Fibroblast of gingiva (primary cell): ENCODE data around the gene ZNF3.

ENCODE experiments used
- DNase-seq: peaks from one replicate; pipeline ENCODE4 v3.0.0-alpha.2; 2011; ENCODE audit warnings: low read depth

The ZNF3 gene

DNA sequence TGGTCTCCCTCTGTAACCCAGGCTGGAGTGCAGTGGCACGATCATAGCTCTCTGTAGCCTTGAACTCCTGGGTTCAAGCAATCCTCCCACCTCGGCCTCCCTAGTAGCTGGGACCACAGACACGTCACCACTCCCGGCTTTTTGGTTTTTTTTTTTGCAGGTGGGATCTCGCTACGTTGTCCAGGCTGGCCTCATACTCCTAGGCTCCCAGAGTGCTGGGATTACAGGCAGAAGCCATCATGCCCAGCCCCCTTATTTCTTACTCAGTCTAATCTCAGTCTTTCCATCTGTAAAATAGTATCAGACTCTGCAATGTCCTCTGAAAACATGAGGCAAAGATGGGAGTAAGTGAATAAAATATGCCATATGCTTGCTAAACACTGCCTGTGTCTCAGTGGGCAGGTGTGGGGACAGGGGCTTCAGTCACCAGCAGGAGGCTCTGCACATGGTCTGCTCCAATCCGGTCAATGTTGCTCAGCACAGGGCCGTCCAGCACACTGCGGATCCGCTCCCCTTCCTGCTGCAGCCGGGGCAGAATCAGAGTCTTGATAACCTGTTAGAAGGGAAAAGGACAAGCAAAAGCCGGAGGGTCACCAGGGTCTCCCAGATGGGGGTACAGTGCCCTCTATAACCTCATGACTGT is 28.1 kb upstream of the ZNF3 start:
- DNase-seq, result no peak

GRCh38 chr7:100107890-100108289 is 26.4 kb upstream of the ZNF3 start:
- DNase-seq, result no peak

DNA sequence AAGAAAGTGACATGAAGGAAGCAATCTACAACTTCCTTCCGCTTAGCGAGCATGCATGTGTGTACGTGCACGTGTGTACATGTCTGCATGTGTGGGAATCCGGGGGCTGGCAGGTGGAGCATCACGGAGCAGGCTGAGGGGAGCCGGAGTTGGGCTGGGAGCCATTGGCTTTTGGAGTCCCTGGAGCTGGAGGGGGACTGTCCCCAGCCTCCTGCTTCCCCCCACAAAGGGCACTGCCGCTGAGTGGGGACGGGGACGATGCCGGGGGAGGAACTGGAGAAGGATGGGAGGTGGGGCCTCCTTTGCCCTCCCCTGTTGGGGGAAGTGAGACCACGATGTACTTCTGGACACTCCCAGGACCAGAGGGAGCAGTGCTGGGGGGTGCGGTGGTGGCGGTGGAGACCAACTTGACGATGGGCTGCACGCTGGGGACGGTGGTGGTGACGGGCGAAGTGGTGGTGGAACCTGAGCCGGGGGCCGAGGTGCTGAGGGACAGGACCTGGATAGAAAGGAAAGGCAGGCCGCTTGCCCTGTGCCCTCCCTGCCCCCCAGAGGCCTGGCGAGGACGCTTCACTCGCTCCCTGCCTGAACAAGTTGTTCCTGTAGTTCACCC is 25.7 kb upstream of the ZNF3 start:
- DNase-seq, result no peak

DNA sequence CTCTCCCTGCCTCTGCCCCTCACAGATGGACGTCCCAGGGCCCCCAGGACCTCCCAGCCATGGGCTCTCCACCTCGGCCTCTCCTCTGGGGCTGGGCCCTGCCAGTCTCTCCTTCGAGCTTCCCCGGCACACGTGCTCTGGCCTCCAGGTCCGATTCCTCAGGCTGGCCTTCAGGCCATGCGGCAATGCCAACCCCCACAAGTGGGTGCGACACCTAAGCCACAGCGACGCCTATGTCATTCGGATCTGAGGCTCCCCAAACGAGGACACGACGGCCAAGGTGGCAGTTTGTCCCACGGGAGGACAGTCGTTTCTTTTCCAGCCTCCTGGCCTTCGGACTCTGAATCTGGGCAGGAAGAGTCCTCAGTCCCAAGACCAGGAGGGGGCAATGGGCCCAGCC is 25.1 kb upstream of the ZNF3 start:
- no peak for DNase-seq

GRCh38 chr7:100105534-100105933 is 24.0 kb upstream of the ZNF3 start:
- no peak for DNase-seq

DNA sequence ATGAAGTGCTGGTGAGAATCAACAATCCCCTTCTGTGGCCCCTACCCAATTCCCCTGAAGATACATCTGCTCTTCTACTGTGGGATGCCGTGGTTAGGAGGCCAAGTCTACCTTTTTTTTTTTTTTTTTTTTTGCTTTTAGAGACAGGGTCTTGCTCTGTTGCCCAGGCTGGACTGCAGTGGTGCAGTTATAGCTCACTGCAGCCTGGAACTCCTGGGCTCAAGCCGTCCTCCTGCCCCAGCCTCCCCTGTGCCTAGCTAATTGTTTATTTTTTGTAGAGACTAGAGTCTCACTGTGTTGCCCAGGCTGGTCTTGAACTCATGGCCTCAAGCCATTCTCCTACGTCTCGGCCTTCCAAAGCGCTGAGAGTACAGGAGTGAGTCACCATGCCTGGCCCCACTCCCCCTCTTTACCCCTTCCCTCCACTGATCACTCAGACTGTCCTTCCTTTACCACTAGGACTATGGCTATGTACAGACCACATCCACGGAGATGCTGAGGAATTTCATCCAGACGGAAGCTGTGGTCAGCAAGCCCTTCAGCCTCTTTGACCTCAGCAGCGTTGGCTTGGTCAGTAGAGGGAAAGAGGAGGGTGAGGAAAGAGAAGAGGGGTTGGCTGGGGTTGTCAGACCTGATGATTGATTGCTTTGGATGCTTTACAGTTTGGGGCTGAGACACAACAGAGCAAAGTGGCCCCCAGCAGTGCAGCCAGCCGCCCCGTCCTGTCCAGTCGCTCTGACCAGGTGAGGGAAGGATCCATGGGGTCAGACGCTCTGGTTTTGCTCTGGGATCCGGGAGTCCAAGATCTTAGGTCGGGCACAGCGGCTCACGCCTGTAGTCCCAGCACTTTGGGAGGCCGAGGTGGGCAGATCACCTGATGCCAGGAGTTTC is 21.7 kb upstream of the ZNF3 start:
- no peak for DNase-seq

DNA sequence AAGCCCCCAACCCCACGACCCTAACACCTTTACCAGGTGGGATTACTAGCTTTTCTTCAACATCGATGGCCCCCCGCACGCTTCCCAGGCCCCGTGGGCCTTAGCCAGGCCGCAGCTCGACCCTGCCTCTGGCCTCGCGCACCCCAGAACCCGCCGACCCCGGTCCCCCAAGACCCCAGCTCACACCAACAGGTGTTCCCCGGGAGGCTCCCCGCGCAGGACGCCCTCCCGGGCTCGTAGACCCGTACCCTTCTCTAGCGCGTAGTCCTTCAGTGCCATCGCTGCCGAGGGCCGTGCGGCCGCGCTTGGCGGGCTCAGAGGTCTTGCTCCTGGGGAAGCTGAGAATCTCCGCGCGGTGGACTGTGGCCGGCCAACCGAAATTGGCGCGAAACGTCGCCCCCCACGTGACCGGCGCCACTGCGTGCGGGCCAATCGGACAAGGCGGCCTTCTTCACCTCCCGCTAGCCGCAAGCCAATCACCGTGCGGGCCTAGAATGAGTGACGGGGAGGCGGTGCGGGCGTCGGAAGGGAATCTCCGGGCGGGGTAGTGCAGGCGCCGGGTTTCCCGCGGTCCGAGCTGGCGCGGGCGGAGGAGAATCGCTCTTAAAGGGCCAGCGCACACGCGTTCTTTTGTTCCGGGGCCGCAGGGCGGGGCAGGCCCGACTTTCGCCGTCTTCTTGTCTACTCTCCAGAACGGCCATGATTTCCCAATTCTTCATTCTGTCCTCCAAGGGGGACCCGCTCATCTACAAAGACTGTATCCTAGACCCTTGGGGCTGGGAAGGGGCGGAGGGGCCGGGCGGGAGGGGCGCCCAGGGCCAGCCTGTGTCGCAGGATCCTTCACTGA is 19.7 kb upstream of the ZNF3 start, which contains the start of the genes AP4M1 and MCM7:
Gene AP4M1 (plus strand): TSS at position 628 of the 847 bp plus-strand sequence. CDS start 72 bp downstream, at position 700.
Gene MCM7 (minus strand): TSS at position 382 of the 847 bp plus-strand sequence. CDS start 103 bp downstream, at position 279.
- peak; percentile 100 for DNase-seq

DNA sequence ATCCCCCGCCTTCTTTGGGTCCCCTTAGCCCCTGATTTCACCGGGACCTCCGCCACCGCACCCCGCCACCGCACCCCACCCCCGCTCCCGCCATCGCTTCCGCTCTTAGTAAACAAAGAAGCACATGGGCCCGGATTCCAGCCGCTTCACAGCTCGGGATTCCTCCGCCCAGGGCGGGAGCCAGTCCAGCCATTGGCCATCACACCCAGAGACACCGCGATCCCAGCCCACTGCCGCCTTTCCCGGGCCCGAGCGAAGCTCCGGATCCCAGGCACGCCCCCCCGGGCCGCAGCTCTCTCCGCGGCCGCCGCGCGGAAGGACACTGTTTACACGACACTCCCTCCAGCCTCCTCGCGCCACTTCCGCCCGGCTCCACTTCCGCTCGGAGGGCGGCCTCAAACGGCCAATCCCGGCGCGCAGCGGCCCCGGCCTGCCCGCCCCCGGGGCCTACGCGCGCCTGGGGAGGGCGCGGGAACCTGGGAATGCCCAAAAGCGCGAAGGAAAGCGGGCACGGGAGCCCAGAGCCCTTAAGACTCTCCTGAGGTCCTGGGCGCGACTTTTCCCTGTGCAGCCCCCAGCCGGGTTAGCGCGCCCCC is 19.0 kb upstream of the ZNF3 start:
- DNase-seq, result peak; percentile 100

DNA sequence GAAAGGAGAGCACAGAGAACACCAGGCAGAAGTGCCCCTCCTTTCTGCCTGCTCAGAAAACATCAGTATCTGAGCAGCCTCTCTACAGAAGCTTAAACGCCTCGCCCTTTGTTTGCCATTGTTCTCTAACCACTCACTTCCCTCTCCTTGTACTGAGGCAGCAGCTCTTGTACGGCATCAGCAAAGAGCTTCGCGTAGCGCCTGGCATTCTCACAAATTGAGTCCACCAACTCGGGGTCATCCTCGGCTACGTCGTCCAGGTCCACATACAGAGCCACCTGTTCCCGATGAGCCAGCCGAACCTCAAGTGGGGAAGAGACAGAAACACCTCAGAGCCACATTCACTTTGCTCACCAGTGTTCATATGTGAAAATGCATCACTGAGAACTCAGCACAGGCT is 17.9 kb upstream of the ZNF3 start:
- DNase-seq, result no peak

DNA sequence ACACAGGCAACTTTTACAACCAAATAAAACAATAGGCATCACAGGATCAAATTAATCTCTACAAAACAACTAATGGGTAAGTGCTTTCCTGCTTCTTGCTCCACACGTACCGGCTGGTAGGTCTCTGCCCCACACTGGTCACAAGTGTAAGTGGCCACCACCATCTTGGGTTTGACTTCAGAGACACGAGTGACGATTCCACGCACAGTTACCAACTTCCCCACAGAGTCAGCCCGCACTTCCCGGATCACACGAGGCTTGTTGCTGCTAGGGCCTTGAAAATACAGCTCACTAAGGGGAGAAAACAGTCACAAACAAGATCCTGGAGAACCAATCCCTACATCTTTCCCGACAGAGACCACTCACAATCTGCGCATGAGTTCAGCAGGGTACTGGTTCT is 17.4 kb upstream of the ZNF3 start:
- DNase-seq, result no peak

DNA sequence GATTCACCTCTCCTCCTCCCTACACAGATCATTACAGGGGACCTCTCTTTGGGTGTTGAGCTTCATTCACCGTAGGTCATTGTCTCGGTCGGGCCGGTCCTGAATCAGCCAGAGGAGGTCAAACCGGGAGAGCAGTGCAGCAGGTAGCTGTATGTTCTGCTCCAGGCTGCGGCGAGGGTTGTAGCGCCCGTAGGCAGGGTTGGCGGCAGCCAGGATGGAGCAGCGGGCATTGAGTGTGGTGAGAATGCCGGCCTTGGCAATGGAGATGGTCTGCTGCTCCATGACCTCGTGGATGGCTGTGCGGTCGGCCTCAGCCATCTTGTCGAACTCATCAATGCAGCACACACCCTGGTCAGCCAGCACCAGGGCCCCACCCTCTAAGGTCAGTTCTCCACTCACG is 14.2 kb upstream of the ZNF3 start:
- DNase-seq, result no peak

DNA sequence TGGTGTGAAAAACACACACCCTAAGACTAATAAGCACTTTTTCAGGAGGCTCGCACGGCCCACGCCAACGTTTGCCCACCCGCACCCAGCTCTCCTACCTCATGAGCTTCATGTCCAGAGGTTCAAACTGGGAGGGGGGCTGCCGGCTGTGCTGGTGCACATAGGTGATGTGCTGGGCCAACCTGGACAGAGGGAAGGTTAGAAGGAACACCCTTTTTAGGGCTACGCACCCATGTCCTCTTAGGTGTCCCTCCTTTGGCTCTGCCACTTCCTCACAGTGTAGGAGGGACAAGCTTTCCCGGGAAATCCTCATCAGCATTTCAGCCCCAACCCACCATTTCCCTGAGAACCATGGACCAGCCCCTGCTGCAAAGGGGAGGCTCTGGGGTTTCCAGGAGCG is 13.8 kb upstream of the ZNF3 start:
- DNase-seq, result no peak

DNA sequence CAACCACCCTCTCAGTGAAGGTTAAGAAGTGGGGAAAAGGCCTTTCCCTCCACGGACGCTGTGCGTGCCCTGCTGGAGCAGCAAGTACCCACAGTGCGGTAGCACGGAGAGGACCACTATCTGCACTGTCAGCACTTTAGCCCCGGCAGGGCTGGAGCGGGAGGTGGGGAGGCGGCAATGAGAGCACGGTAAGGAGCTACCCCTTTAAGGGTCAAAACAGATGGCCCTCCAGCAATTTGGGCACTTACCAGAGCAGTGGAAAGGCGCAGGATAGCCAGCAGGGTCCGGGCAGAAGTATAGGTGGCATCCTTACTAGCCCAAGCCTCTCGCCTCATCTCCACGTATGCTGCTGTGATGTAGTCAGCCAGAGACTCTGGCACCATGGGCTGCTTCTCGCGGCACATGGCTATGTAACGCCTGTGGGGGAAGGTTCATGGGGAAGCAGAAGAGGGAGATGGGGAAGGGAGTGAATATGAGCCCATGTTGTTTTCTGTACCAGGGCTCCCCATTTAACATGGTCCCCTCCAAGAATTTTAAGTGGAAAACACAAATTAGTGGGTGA is 12.5 kb upstream of the ZNF3 start:
- DNase-seq, result no peak

DNA sequence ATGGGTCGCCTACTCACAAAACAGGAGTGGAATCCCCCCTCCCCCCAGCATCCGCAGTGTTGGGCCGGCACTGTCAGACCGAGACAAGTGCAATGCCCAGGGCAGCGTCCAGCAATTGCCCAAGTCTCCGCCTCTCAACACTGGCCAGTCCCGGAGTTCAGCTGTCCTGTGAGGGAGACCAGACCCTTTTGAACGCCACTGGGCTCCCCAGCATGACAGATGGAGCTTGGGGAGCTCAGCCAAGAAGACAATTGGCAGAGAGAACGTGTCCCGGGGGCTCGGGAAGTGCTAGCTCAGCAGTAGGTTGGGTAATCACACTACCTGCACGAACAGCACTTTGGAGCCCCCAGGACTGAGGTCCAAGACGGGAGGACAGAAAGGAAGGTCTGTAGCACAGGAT is 12.0 kb upstream of the ZNF3 start:
- no peak for DNase-seq

DNA sequence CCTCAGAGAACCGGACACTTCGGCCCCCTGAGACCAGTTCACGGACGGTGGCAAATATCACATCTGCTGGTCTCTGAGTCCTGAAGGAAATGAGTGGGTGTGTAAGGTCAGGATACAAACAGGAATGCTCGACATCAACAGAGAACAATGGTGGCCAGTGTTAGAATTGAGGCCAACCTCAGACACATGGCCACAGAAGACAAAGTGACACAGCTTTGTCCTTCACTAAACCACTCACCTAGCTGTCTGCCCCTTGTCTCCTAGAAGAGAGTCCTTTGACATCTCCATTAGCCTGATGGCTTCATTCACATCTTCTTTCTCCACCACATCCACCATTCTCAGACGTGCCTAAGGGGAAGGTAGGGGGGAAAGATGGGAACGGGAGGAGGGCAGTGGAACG is 11.5 kb upstream of the ZNF3 start:
- no peak for DNase-seq

GRCh38 chr7:100091411-100092181 is 10.1 kb upstream of the ZNF3 start:
- no peak for DNase-seq

DNA sequence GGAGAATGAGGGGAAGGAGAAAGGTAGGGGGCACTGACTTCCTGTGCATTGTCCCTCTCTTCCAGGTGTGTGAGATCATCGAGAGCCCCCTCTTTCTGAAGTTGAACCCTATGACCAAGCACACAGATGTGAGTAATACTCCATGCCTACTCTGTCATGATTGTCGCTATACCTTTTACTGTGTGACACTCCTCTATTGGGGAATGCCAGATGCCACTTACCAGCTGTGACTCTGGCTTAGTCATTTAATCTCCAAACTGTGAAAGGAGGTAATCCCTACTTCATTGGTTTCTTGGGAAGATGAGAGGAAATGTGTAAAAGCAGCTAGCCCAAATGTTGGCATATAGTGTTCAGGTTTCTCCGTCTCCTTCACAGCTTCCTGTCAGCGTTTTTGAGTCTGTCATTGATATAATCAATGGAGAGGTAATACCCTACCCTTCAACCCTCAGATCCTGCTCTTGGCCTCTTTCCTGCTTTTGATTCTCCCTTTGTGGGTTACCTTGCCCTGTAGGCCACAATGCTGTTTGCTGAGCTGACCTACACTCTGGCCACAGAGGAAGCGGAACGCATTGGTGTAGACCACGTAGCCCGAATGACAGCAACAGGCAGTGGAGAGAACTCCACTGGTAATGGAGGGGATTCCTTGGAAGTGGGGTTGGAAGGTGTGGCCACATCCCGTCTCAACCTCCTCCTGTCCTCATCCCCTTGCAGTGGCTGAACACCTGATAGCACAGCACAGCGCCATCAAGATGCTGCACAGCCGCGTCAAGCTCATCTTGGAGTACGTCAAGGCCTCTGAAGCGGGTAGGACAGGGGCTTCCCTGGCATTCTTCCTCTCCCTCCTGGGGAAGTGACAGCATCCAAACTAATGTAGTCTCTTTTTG is 9.2 kb upstream of the ZNF3 start:
- no peak for DNase-seq

GRCh38 chr7:100089458-100090196 is 8.1 kb upstream of the ZNF3 start:
- no peak for DNase-seq
